Raji (cell line): ENCODE data around the gene EN1.

ENCODE experiments used
- POLR2A ChIP-seq: IDR thresholded peaks from 2 replicates; pipeline ENCODE4 v1.6.1; 2011; ENCODE audit warnings: low read depth, low read length, control low read depth; ENCODE audit not compliant: insufficient read depth

The EN1 gene

GRCh38 chr2:118806797-118807667 lies 40.4 kb downstream of the EN1 start:
- no peak for TF ChIP-seq POLR2A

DNA sequence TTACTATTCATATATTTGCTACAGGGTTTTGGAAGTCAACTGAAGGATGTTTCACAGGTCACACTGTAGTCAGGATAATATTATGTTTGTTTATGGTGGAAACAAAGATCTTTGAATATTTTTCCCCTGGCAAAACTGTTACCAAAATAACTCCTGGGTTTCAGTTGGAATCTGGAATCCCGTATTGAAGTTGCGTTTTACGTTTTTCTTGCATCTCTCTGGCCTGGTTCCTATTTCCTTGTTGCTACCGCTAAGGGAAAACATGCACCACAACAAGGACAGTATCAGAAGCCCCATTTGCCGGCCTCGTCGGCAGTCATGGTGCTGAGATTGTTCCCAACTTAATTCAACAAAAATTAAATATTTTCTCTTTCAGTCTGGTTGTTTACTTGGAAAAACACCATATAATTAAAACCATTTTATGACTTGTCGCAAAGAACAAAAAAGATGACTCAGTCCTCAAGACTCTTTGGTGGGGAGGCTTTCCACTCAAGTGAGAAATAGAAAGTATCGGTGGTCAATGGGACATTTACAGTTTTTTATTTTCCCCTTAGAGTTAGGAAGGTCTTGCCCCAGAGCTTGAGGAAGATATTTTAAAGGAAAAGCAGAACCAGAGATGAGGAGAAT lies 42.3 kb downstream of the EN1 start:
- TF ChIP-seq POLR2A = no peak

DNA sequence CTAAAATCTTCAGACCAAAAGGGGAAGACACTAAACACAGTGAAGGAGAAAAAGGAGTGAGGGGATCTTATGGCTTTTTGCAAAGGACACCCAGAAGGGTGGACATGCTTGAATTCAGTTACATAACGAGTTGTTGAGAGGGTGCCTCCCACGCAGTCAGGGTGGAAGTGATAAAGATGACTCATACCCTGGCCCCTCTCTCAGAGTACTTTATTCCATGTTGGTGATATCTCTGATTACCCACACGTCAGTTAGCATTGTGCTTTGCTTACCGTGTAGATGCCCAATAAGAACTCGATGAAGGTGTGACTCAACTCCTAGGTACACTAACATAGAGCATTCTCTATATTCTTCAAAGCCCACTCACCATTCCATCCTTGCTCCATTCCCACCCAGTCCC lies 44.4 kb downstream of the EN1 start:
- TF ChIP-seq POLR2A = no peak

- TF ChIP-seq POLR2A = no peak
These were observed 46.3 kb downstream of the EN1 start for GRCh38 chr2:118801151-118801550.

GRCh38 chr2:118800736-118801135 lies 46.7 kb downstream of the EN1 start:
- no peak for TF ChIP-seq POLR2A

- no peak for TF ChIP-seq POLR2A
These were observed 52.9 kb downstream of the EN1 start for GRCh38 chr2:118794546-118794945.
